Right ventricle myocardium superior (tissue), 1 donor: ENCODE results near the gene FMNL1. TPM values are rescaled to one million over a fixed set of nuclear protein-coding genes. Genes with fewer than 3 reads are reported as not detected.

Experiments
- ATAC-seq: fragments of 200-7000 bp; cut with Tn5 transposase; one replicate; pipeline ENCODE4 v1.9.1; 2020; ENCODE audit warnings: mild to moderate bottlenecking; ENCODE audit not compliant: poor library complexity
- DNase-seq: peaks from one replicate; pipeline ENCODE4 v3.0.0-alpha.2; 2020
- intact Hi-C: fragments of 100-400 bp; cut with DNase I; formaldehyde crosslinking; loops from one replicate; pipeline ENCODE4 v1.11.2; 2022
- total RNA-seq: library from RNA; stranded (reverse); fragmentation: NEBNext Ultra II Directional; extraction: Animal tissue kit (Norgen Biotek cat#: 25700); gene quantifications from one replicate; pipeline ENCODE4 v1.2.1, GENCODE V29; 2021
- donor health status: DM: no; HTN: yes; CAD: no; lungs with severe emphysema.

The FMNL1 gene
- total RNA-seq, 1 donor from 2014 or later = 12.0 TPM

GRCh38 chr17:45222014-45222288 lies 266 bp downstream of the FMNL1 start:
- DNase-seq = peak; percentile 44
- intact Hi-C loops = no loop called here
- ATAC-seq = no peak

GRCh38 chr17:45222289-45222995 lies 757 bp downstream of the FMNL1 start:
- intact Hi-C loops = no loop called here
- peak; percentile 38 for DNase-seq
- ATAC-seq = no peak

DNA sequence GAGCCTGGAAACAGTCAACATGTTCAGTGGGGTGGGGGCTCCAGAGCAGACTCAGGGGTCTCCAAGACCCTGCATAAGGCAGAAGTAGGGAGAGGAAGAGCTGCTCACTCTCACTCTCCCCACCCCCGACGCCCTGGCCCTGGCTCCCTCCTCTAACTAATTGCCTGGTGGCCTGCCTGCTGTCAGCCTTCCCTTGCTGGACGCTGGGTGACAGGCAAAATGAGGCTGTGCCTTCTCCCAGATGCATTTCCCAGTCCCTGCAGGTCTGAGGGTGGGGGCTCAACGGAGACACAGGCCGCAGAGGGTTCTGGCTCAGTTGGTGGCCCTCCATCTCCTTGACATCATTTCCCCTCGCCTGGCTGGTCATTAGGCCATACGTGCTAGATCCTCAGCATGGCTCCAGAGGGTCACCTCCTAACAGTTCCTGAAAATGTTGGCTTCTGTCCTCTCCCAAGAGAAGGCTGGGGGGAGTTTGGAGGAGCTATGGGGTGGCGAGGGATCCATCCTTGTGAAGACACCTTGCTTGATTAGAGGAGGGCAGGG lies 1.4 kb downstream of the FMNL1 start:
- peak; percentile 52 for DNase-seq
- no peak for ATAC-seq
- intact Hi-C loops = no loop called here

DNA sequence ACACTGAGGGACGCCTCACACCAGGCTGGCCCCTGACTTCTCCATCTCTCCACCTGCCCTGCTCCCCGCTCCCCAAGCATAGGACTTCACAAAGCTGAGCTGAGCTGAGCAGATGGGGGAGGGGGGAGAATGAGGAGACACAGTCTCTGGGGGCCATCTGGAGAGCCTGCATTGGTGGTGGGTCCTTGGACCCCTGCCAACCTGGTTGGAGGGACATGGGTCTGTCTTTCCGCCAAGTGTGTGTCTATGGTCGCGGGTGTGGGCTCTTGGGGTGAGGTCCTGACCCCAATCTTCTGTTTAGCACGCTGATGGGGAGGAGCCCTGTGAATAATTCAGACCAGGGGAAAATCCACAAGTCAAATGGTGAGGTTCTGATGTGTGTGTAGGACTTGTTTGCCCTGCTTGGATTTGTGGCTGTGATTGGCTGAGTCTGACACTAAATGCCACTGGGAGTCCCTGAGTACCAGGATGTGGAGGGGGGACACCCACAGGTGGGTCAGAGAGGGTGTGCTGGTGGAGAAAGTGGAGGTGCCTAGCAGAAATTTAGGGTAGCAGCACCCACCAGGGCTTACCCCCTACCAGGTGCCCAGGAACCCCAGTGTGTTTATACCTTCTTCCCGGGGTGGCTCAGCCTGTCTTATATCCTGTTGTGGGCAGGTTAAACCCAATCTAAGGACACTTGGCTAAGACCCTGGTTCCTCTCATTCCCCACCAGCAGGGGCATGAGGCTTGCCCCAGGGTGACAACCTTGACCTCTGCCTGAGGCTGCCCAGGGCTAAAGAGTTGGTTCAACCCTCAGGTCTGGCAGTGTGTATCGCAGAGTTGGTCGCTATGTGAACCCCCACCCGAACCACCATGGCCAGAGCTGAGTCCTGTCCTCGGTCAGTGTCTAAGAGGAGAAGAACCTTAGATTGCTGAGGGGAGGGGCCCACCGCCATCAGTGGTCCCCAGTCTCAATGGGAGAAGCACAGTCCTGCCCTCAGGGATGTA lies 2.1 kb downstream of the FMNL1 start:
- intact Hi-C loops = no loop called here
- no peak for ATAC-seq
- peak; percentile 40 for DNase-seq

GRCh38 chr17:45224671-45225050 lies 3.0 kb downstream of the FMNL1 start:
- intact Hi-C loops = no loop called here
- peak; percentile 51 for DNase-seq
- ATAC-seq = no peak

DNA sequence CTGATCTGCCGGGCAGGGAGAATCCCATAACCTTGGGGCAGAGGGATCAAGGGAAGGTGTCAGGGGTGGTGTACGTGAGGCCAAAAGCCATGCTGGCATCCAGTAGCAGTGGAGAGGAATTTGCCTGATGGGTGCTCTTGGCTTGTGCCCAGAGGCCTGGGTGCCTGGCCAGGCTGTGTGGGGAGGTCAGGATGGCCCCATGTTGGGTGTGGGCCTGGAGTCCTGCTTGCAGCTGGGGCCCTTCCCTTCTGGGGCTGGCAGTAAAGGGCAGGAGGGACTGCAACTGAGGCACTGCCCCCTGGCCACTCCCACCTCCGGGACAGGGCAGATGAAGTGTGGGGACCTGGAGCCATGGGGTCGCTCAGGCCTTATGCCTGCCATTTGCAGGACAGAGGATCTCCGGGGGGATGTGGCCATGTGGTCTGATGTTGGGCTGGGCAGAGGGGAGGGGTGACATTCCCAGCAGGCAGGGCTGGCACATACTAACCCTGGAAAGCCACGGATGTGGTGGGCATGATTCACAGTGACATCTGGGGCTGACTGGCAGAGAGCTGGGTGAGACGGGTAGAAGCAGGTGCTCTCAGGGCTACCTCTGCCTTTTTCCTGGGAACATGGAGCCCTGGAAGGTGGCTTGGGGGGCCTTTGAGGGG lies 3.5 kb downstream of the FMNL1 start:
- DNase-seq (peak; percentile 61), ATAC-seq (no peak)
- intact Hi-C loops = no loop called here

- intact Hi-C loops = no loop called here
- ATAC-seq (peak; percentile 4), DNase-seq (peak; percentile 86)
These were observed 4.4 kb downstream of the FMNL1 start for GRCh38 chr17:45225964-45226530.

DNA sequence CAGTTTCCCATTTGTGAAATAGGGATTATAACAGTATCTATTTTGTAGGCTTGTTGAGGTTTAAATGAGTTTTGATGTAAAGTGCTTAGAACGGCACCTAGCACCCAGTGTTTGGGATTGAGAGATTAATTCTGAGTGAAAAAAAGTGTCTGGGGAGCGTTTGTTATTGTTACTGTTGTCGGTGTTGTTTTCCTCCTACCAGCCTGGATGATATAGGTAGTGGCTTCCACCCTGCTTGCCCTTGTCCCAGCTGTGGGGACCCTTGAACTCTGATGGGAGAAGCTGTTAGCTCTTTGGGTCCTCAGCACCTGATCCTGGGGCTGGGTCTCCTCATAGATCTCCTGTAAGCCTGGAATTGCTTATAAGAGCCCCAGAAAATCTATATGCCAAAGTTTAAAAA lies 4.9 kb downstream of the FMNL1 start:
- ATAC-seq = no peak
- DNase-seq = no peak
- intact Hi-C loops = no loop called here

- DNase-seq (peak; percentile 56), ATAC-seq (no peak)
- intact Hi-C loops = no loop called here
These were observed 5.6 kb downstream of the FMNL1 start for GRCh38 chr17:45227101-45227925.

GRCh38 chr17:45227926-45228762 lies 6.5 kb downstream of the FMNL1 start:
- ATAC-seq = peak; percentile 6
- intact Hi-C loops = no loop called here
- peak; percentile 48 for DNase-seq

DNA sequence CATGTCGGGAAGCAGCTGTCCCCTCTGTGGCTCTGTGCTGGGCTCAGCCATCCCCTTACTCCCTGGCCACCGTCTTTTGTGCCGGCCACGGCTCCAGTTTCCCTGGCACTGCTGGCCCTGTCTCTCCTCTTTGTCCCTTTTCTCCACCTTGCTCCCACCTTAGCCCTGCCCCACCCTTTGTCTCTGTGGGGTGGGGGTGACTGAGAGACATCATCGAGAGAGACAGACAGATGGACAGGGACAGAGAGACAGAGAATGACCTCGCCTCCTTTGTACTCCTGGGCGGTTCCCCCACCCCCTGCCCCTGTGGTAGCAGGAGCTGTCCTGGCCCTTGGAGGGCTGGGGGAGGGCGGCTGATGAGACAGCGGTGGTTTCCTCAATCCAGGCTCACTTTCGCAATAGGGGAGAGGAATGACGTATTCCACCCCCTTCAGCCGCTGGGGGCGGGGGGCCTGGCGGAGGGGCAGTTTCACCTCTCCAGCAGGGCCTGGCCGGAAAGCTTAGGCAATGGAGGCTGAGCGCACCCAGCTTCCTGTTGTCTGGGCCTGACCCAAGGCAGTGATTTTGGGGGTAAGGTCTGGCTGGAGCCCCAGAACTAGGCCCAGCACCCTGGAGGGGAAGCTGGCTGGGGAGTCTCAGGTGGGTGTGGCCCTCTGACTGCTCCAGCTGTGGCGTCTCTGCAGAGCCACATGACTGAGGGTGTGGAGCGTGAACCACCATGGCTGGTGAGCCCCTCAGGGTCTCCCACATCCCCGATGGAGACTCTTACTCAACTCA lies 7.3 kb downstream of the FMNL1 start:
- peak; percentile 76 for ATAC-seq
- peak; percentile 94 for DNase-seq
- intact Hi-C loops = no loop called here

- peak; percentile 22 for ATAC-seq
- intact Hi-C loops = no loop called here
- DNase-seq = peak; percentile 74
These were observed 8.2 kb downstream of the FMNL1 start for GRCh38 chr17:45229681-45230409.

- intact Hi-C loops = no loop called here
- DNase-seq = no peak
- no peak for ATAC-seq
These were observed 8.7 kb downstream of the FMNL1 start for GRCh38 chr17:45230410-45230786.

DNA sequence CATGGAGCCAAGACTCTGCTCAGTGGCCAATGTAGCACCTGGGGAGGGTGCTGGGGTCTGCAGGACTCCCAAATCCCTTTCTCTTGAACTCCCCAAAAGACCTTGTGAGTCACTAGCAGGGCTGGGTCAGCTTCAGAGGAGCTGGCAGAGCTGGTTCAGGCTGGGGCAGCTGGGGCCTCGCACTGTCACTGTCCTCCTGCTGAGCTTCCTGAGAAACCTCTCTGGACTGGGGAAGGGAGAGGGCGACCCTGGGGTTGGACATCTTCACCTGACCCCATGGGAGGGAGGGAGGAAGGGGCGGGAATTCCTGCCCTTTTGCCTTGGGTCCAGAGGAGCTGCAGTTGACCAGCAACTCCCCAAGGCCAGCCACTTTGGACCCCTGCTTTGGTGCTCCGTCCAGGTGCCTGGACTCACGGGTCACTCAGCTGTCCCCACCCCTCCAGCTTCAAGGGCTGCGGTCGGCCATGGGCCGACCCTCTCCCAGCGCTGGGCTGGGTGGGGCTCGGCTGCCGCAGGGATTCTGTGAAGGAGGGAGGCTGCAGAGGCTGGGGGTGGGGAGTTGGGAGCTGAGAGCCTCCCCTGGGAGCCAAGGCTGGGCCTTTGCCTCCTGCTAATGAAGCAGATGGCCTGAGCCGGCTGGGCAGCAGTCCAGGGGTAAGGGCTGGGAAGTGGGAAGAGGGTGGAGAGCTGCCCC lies 9.2 kb downstream of the FMNL1 start:
- DNase-seq = peak; percentile 83
- no peak for ATAC-seq
- intact Hi-C loops = no loop called here

DNA sequence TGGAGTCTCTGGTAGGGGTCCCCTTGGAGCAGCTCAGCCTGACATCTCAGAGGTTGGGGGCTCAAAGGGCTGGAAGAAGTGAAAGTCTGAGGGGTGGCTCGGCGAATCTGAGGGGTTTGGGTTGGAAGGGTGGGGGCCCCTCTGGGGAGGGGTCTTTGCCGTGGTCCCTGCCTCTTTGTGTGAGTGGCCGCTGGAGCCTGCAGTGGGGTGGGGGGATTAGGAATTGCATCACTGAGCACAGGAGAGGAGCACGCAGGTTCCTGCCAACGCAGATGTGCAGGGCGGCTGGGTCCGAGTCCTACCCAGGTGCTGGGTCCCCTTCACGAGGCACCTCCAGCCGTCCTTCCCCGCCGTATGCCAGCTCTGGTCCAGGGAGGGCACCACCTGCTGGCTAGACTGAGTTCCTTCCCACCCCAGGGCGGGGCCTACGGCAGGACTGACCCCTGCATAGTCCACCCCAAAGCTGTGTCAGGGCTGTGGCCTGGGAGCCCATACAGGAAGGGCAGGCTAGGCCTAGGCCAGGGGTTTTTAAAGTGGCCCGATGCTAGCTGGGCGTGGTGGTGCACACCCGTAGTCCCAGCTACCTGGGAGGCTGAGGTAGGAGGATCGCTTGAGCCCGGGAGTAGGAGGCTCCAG lies 9.9 kb downstream of the FMNL1 start:
- intact Hi-C loops = no loop called here
- peak; percentile 52 for DNase-seq

More for the DNA sequence above, 9.9 kb downstream of the FMNL1 start:
- no peak for ATAC-seq
